CD4-positive, alpha-beta T cell (primary cell): ENCODE data around the gene NTM. TPM values are rescaled to one million over a fixed set of nuclear protein-coding genes. Genes with fewer than 3 reads are reported as not detected.
"Not testable (repeated sequence)": the region's sequence is repeated elsewhere in the genome, so short reads cannot be mapped to it uniquely, and the experiment has no call there.

Experiments
- ATAC-seq: fragments of 200-7000 bp; cut with Tn5 transposase; one replicate; pipeline ENCODE4 v1.10.0; 2022; ENCODE audit warnings: mild to moderate bottlenecking; ENCODE audit not compliant: poor library complexity
- CTCF ChIA-PET: fragments of 350-600 bp; sonication (Branson Sonifier 250); formaldehyde crosslinking; loops from one replicate; lab custom pipeline; 2021; ENCODE audit warnings: antibody characterized with exemption, inconsistent platforms; lab: Charles Lee
- POLR2A ChIA-PET: fragments of 350-600 bp; sonication (Branson Sonifier 250); formaldehyde crosslinking; loops from one replicate; lab custom pipeline; 2021; ENCODE audit warnings: antibody characterized with exemption, inconsistent platforms; lab: Charles Lee
- DNase-seq, 14 experiments: peaks; one replicate each; pipeline ENCODE4 v3.0.0-alpha.2; 2013 to 2020; ENCODE audit warnings: mixed read lengths in 2 of 14
- H3K27ac ChIP-seq, 2 donors: one replicate each; pipeline versions ENCODE4 v1.5.1 to v1.7.0; 2013; ENCODE audit warnings: low read length in 2 of 2, low read depth in 1 of 2, mild to moderate bottlenecking in 1 of 2
- H3K27me3 ChIP-seq, 2 experiments: 1 replicate in 1 of 2; 2 replicates in 1 of 2; pipeline versions ENCODE4 v1.6.1 to v1.7.0; 2013; ENCODE audit warnings: low read length in 2 of 2, control low read depth in 1 of 2, mild to moderate bottlenecking in 1 of 2, moderate library complexity in 1 of 2; ENCODE audit not compliant: insufficient read depth in 2 of 2, control insufficient read depth in 1 of 2
- H3K36me3 ChIP-seq: one replicate; pipeline ENCODE4 v1.6.1; 2013; ENCODE audit warnings: low read length, control low read depth; ENCODE audit not compliant: insufficient read depth
- H3K4me1 ChIP-seq: one replicate; pipeline ENCODE4 v1.6.1; 2013; ENCODE audit warnings: low read length, control low read depth; ENCODE audit not compliant: insufficient read depth
- H3K4me3 ChIP-seq: one replicate; pipeline ENCODE4 v1.5.1; 2013; ENCODE audit warnings: mild to moderate bottlenecking, low read length, moderate library complexity
- H3K9me3 ChIP-seq, 2 experiments: 1 replicate in 1 of 2; 2 replicates in 1 of 2; pipeline versions ENCODE4 v1.6.1 to v1.7.0; 2013; ENCODE audit warnings: low read length in 2 of 2, mild to moderate bottlenecking in 2 of 2, control low read depth in 1 of 2, moderate library complexity in 1 of 2; ENCODE audit not compliant: control insufficient read depth in 1 of 2, insufficient read depth in 1 of 2
- H3K27ac Mint-ChIP-seq: one replicate; pipeline ENCODE4 v1.8.0; 2020; ENCODE audit warnings: mixed read lengths
- H3K27me3 Mint-ChIP-seq: one replicate; pipeline ENCODE4 v1.8.0; 2021; ENCODE audit warnings: mixed read lengths
- H3K36me3 Mint-ChIP-seq: one replicate; pipeline ENCODE4 v1.8.0; 2021; ENCODE audit warnings: low read depth, mixed read lengths
- H3K4me1 Mint-ChIP-seq: one replicate; pipeline ENCODE4 v1.8.0; 2021; ENCODE audit warnings: low read depth, mixed read lengths
- H3K4me3 Mint-ChIP-seq: one replicate; pipeline ENCODE4 v1.8.0; 2020; ENCODE audit warnings: mild to moderate bottlenecking, mixed read lengths
- H3K9me3 Mint-ChIP-seq: one replicate; pipeline ENCODE4 v1.8.0; 2020; ENCODE audit warnings: mixed read lengths
- intact Hi-C, 2 experiments: fragments of 100-400 bp; cut with DNase I in 1 of 2; cut with micrococcal nuclease in 1 of 2; formaldehyde crosslinking; loops; one replicate each; pipeline versions ENCODE4 v1.15.1 to v1.9.0; 2023 to 2025; cut with DNase I, micrococcal nuclease
- total RNA-seq, 174 experiments: library from RNA in 2 of 174; stranded (reverse) in 2 of 174; gene quantifications; one replicate each; pipeline ENCODE4 v1.2.3 and lab custom pipeline; 2021 to 2026
- TF ChIP-seq, protein P1 (sequence below): fragments of 200-600 bp; IDR thresholded peaks from one replicate; pipeline ENCODE4 v1.8.0; 2022; ENCODE audit warnings: antibody characterized with exemption, mild to moderate bottlenecking

NTM gene
- total RNA-seq, 2 experiments from 2014 or later: not detected

DNA sequence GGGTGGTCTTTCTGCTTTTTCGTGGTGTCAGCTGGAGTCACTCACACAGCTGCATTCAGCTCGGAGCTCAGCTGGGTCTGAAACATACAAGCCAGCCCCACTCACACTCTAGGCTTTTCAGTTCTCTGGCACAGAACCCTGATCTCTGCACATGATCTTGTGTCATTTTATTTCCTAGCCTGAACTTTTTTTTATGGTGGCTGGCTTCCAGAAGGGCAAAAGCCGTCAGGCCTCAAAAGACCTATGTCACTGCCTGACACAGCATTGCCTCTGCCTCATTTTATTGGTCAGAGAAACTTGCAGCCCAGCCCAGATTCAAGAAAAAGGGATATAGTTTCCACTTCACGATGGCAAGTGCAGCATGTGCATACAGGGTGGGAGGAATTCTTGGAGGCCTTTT, 117.8 kb downstream of the NTM start:
- H3K9me3 Mint-ChIP-seq: no peaks in the 10 kb centered on the region
- intact Hi-C loops: loop anchor here in 1 of 2 experiments (10.0 kb wide), 1 partner anchor 63 kb away; no protein-coding TSS in a partner anchor
- DNase-seq: no peak
- no peak overlapping the region for H3K27ac ChIP-seq
- no peaks in the 10 kb centered on the region for H3K4me1 ChIP-seq
- ChIA-PET CTCF (no interaction called here), POLR2A (no interaction called here)
- no peaks in the 10 kb centered on the region for H3K4me1 Mint-ChIP-seq
- no peaks in the 10 kb centered on the region for H3K36me3 ChIP-seq
- peaks cover 0 to 4% of the 10 kb centered on the region in 2 experiments for H3K9me3 ChIP-seq
- no peak overlapping the region for H3K4me3 Mint-ChIP-seq
- TF ChIP-seq, protein P1, sequence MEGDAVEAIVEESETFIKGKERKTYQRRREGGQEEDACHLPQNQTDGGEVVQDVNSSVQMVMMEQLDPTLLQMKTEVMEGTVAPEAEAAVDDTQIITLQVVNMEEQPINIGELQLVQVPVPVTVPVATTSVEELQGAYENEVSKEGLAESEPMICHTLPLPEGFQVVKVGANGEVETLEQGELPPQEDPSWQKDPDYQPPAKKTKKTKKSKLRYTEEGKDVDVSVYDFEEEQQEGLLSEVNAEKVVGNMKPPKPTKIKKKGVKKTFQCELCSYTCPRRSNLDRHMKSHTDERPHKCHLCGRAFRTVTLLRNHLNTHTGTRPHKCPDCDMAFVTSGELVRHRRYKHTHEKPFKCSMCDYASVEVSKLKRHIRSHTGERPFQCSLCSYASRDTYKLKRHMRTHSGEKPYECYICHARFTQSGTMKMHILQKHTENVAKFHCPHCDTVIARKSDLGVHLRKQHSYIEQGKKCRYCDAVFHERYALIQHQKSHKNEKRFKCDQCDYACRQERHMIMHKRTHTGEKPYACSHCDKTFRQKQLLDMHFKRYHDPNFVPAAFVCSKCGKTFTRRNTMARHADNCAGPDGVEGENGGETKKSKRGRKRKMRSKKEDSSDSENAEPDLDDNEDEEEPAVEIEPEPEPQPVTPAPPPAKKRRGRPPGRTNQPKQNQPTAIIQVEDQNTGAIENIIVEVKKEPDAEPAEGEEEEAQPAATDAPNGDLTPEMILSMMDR: no peak
- no peaks in the 10 kb centered on the region for H3K27me3 ChIP-seq
- H3K4me3 ChIP-seq: no peak overlapping the region
- H3K27me3 Mint-ChIP-seq: no peaks in the 10 kb centered on the region
- no peaks in the 10 kb centered on the region for H3K36me3 Mint-ChIP-seq
- ATAC-seq: no peak
- H3K27ac Mint-ChIP-seq: no peak overlapping the region

DNA sequence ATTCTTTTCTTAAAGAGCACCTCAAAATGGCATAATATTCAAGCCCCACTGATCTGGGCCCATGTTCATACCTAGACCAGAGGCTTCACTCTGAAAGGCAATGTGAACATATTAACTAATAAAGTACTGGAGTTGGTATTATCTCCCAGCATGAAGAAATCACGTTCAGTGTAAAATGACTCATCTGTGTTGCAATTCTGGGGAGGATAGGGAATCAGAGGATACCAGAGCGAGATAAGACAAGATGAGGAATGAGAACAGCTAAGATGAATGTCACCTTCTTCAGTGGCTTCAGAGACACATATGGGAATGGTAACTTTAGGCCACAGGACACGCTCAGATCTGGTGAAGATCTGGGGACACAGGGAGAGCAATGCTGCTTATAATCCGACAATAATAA, 121.1 kb downstream of the NTM start:
- Histone ChIP-seq H3K4me3 (no peak overlapping the region), H3K9me3 (peaks cover 0 to 7% of the 10 kb centered on the region in 2 experiments), H3K36me3 (no peaks in the 10 kb centered on the region), H3K27ac (no peak overlapping the region), H3K27me3 (no peaks in the 10 kb centered on the region), H3K4me1 (no peaks in the 10 kb centered on the region)
- intact Hi-C loops: no loop called here
- no peak overlapping the region for H3K4me3 Mint-ChIP-seq
- TF ChIP-seq, protein P1: no peak
- H3K9me3 Mint-ChIP-seq: no peaks in the 10 kb centered on the region
- H3K4me1 Mint-ChIP-seq: no peaks in the 10 kb centered on the region
- ATAC-seq (no peak), DNase-seq (no peak)
- no peaks in the 10 kb centered on the region for H3K27me3 Mint-ChIP-seq
- POLR2A ChIA-PET: no interaction called here
- CTCF ChIA-PET: no interaction called here
- no peak overlapping the region for H3K27ac Mint-ChIP-seq
- no peaks in the 10 kb centered on the region for H3K36me3 Mint-ChIP-seq

DNA sequence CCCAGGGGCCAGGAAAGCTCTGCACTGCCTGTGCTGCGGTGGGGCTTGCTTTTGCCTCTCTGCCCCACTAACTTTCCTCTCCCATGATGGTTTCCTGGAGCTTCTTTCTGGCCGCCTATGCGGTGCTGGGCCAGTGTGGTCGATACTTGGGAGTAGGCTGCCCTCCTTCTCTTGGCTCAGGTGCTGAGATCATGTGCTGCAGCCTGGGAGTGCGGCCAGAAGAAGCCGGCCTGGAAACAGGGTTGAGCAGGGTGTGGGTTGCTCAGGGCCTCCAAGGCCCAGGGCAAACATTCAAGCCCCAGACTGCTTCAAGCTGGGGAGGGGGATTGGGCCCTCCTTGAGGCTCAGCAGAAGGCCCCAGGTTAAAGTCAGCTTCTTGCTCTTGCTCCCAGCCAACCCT, 125.0 kb downstream of the NTM start:
- POLR2A ChIA-PET: no interaction called here

DNA sequence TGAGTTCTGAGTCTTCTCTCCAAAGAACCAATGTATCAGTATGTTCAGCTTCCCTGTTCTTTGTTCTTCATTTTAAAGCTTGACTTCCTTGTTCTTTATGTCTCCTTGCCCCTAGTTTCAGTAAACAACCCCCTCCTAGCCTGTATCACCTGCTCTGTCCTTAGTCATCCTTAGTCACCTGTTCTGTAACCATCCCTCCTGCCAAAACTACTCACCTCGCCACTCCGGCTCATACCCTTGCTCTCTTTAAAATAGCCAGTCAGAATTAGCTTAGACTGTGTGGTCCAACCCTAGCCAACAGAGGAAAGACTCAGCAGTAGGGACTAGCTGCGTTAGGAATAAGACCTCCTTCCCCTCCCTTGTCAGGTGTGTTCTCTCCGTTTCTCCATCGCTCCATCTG, 127.3 kb downstream of the NTM start:
- H3K27me3 Mint-ChIP-seq, DNase-seq, H3K27ac ChIP-seq, H3K27me3 ChIP-seq, intact Hi-C loops, POLR2A ChIA-PET, CTCF ChIA-PET, H3K4me1 Mint-ChIP-seq, H3K9me3 Mint-ChIP-seq, H3K4me1 ChIP-seq, H3K4me3 ChIP-seq, H3K27ac Mint-ChIP-seq, H3K4me3 Mint-ChIP-seq, H3K36me3 ChIP-seq, H3K36me3 Mint-ChIP-seq, ATAC-seq: not testable (repeated sequence)
- peaks cover 0 to 16% of the 10 kb centered on the region in 2 experiments for H3K9me3 ChIP-seq

More for the DNA sequence above, 125.0 kb downstream of the NTM start:
- Histone ChIP-seq H3K4me1 (no peaks in the 10 kb centered on the region), H3K4me3 (no peak overlapping the region), H3K36me3 (no peaks in the 10 kb centered on the region), H3K9me3 (peaks cover 0 to 12% of the 10 kb centered on the region in 2 experiments), H3K27ac (no peak overlapping the region), H3K27me3 (no peaks in the 10 kb centered on the region)
- ATAC-seq: no peak
- intact Hi-C loops: no loop called here
- H3K9me3 Mint-ChIP-seq: no peaks in the 10 kb centered on the region
- TF ChIP-seq, protein P1: no peak
- no peak overlapping the region for H3K4me3 Mint-ChIP-seq
- H3K27ac Mint-ChIP-seq: no peak overlapping the region
- DNase-seq: no peak
- H3K4me1 Mint-ChIP-seq: no peaks in the 10 kb centered on the region
- CTCF ChIA-PET: no interaction called here
- no peaks in the 10 kb centered on the region for H3K36me3 Mint-ChIP-seq
- no peaks in the 10 kb centered on the region for H3K27me3 Mint-ChIP-seq
